Skeletal muscle tissue (tissue), 4 donors: ENCODE data around the gene AHI1. TPM values are rescaled to one million over a fixed set of nuclear protein-coding genes. Genes with fewer than 3 reads are reported as not detected.
"Not testable (repeated sequence)": the region's sequence is repeated elsewhere in the genome, so short reads cannot be mapped to it uniquely, and the experiment has no call there.

Experiments used
- H3K27ac ChIP-seq: one replicate; pipeline ENCODE4 v1.7.0; 2013; ENCODE audit warnings: mild to moderate bottlenecking, low read depth, low read length, inconsistent platforms
- H3K27me3 ChIP-seq, 3 donors: one replicate each; pipeline ENCODE4 v1.7.0; 2013; ENCODE audit warnings: low read length in 3 of 3; ENCODE audit not compliant: control insufficient read depth in 3 of 3, insufficient read depth in 3 of 3
- H3K36me3 ChIP-seq, 3 donors: one replicate each; pipeline ENCODE4 v1.7.0; 2013; ENCODE audit warnings: low read length in 3 of 3; ENCODE audit not compliant: control insufficient read depth in 3 of 3, insufficient read depth in 3 of 3
- H3K4me1 ChIP-seq, 3 donors: one replicate each; pipeline ENCODE4 v1.7.0; 2013; ENCODE audit warnings: low read length in 3 of 3, mild to moderate bottlenecking in 3 of 3; ENCODE audit not compliant: control insufficient read depth in 3 of 3, insufficient read depth in 3 of 3
- H3K4me3 ChIP-seq, 3 donors: one replicate each; pipeline ENCODE4 v1.7.0; 2013; ENCODE audit warnings: low read length in 3 of 3
- H3K9ac ChIP-seq, 3 donors: one replicate each; pipeline ENCODE4 v1.7.0; 2013; ENCODE audit warnings: low read length in 3 of 3, mild to moderate bottlenecking in 3 of 3, moderate library complexity in 2 of 3, low read depth in 1 of 3
- H3K9me3 ChIP-seq, 3 donors: one replicate each; pipeline ENCODE4 v1.7.0; 2013; ENCODE audit warnings: low read length in 3 of 3; ENCODE audit not compliant: control insufficient read depth in 3 of 3
- total RNA-seq: library from RNA; depleted of rRNA; stranded (reverse); fragments of >200 nt; gene quantifications from one replicate; pipeline ENCODE4 v1.2.3, GENCODE V29; 2014
- donor health status: Osteomylitis.

The AHI1 gene
- total RNA-seq, 1 donor from 2014 or later: 29.7 TPM

DNA sequence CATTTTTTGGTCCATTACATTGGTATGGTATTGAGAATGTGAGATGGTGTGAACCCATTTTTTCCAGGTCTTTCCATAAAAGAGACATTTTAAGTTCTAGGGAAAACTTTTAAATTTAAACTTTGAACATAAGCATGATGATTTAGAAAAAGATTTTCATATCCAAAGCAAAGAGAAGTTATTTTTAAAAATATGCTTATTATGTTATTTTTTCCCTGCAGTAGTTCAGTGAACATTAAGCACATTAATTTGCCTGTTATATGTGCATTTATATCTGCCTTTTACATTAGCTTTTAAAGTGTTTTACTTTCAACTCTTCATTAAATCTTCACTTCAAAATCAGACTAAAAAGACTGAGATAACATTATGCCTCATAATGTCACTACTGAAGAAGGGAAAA is 116.7 kb downstream of the AHI1 start:
- H3K27me3 ChIP-seq: no peaks in the 10 kb centered on the region
- no peak overlapping the region for H3K9ac ChIP-seq
- H3K9me3 ChIP-seq: no peaks in the 10 kb centered on the region
- H3K36me3 ChIP-seq: no peaks in the 10 kb centered on the region
- H3K27ac ChIP-seq: no peak overlapping the region
- no peaks in the 10 kb centered on the region for H3K4me1 ChIP-seq
- H3K4me3 ChIP-seq: no peak overlapping the region

DNA sequence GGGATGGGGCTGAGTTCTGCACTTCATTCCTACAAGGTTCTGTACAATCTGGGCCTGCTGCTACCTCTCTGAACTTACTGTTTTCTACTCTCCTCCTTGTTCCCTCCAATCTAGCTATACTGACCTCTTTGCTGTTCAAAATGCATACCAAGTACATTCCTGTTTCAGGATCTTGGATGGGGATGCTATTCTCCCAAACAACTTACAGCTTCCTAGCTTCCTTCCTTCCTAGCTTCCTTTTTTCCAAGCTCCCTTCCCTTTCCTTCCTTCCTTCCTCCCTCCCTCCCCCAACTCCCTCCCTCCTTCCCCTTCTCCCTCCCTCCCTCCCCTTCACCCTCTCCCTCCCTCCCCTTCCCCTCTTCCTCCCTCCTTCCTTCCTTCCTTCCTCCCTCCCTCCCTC is 117.9 kb downstream of the AHI1 start:
- no peak overlapping the region for H3K9ac ChIP-seq

DNA sequence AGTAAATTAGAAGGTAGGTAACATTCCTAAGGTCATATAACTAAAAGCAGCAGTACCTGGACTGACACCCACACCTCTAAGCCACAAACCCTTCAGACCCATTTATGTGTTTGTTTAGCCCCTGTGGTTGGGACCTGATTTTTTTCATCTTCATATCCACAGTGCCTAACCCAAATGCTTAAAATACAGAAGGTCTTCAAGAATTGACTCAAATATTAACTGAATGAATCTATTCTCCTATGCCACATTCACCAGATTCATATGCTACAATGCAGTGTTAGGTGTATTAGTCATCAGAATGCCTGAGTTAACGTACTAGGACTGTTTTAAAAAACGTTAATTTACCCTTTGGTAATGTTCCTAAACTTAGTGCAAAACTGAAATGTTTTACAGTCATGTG is 124.8 kb downstream of the AHI1 start:
- no peak overlapping the region for H3K27ac ChIP-seq
- no peaks in the 10 kb centered on the region for H3K36me3 ChIP-seq
- H3K27me3 ChIP-seq: no peaks in the 10 kb centered on the region
- no peak overlapping the region for H3K9ac ChIP-seq
- H3K9me3 ChIP-seq: no peaks in the 10 kb centered on the region
- H3K4me1 ChIP-seq: no peaks in the 10 kb centered on the region
- H3K4me3 ChIP-seq: no peak overlapping the region

More for the DNA sequence above, 117.9 kb downstream of the AHI1 start:
- no peak overlapping the region for H3K4me3 ChIP-seq
- no peaks in the 10 kb centered on the region for H3K27me3 ChIP-seq
- no peaks in the 10 kb centered on the region for H3K36me3 ChIP-seq
- H3K4me1 ChIP-seq: no peaks in the 10 kb centered on the region
- H3K27ac ChIP-seq: no peak overlapping the region
- H3K9me3 ChIP-seq: no peaks in the 10 kb centered on the region

GRCh38 chr6:135363622-135364021 is 133.9 kb downstream of the AHI1 start:
- H3K36me3 ChIP-seq, H3K9ac ChIP-seq, H3K4me1 ChIP-seq: not testable (repeated sequence)

GRCh38 chr6:135362124-135362523 is 135.4 kb downstream of the AHI1 start:
- Histone ChIP-seq H3K27me3 (no peaks in the 10 kb centered on the region), H3K27ac (no peak overlapping the region), H3K36me3 (no peaks in the 10 kb centered on the region), H3K9me3 (peaks cover 0 to 4% (median 0%) of the 10 kb centered on the region in 3 donors), H3K9ac (no peak overlapping the region), H3K4me3 (no peak overlapping the region), H3K4me1 (no peaks in the 10 kb centered on the region)

More at GRCh38 chr6:135363622-135364021, 133.9 kb downstream of the AHI1 start:
- H3K27ac ChIP-seq, H3K9me3 ChIP-seq, H3K4me3 ChIP-seq, H3K27me3 ChIP-seq: not testable (repeated sequence)

DNA sequence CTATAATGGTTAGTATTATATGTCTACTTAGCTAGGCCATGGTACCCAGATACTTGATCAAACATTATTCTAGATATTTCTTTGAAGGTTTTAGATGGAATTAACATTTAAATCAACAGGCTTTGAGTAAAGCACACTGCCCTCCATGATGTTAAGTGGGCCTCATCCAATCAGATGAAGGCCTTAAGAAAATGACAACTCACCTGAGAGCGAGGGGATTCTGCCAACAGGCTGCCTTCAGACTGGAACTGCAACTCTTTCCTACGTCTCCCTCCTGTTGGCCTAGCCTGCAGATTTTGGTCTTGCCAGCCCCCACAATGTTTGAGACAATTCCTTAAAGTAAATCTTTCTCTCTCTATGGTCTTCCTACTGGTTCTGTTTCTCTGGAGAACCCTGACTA is 137.3 kb downstream of the AHI1 start:
- Histone ChIP-seq H3K4me3 (no peak overlapping the region), H3K4me1 (no peaks in the 10 kb centered on the region), H3K27ac (no peak overlapping the region), H3K27me3 (no peaks in the 10 kb centered on the region), H3K36me3 (no peaks in the 10 kb centered on the region), H3K9ac (no peak overlapping the region), H3K9me3 (peaks cover 0 to under 1% (median 0%) of the 10 kb centered on the region in 3 donors)

GRCh38 chr6:135358985-135359384 is 138.6 kb downstream of the AHI1 start:
- Histone ChIP-seq H3K4me1 (no peaks in the 10 kb centered on the region), H3K27me3 (no peaks in the 10 kb centered on the region), H3K36me3 (no peaks in the 10 kb centered on the region), H3K9ac (no peak overlapping the region), H3K27ac (no peak overlapping the region), H3K4me3 (no peak overlapping the region), H3K9me3 (no peaks in the 10 kb centered on the region)

GRCh38 chr6:135358251-135358821 is 139.2 kb downstream of the AHI1 start:
- no peak overlapping the region for H3K27ac ChIP-seq

GRCh38 chr6:135354407-135354806 is 143.1 kb downstream of the AHI1 start:
- H3K36me3 ChIP-seq: no peaks in the 10 kb centered on the region
- H3K27ac ChIP-seq: no peak overlapping the region
- no peak overlapping the region for H3K4me3 ChIP-seq
- no peaks in the 10 kb centered on the region for H3K4me1 ChIP-seq
- H3K27me3 ChIP-seq: no peaks in the 10 kb centered on the region
- no peak overlapping the region for H3K9ac ChIP-seq
- H3K9me3 ChIP-seq: no peaks in the 10 kb centered on the region

More at GRCh38 chr6:135358251-135358821, 139.2 kb downstream of the AHI1 start:
- Histone ChIP-seq H3K4me3 (no peak overlapping the region), H3K36me3 (no peaks in the 10 kb centered on the region), H3K4me1 (no peaks in the 10 kb centered on the region), H3K9ac (no peak overlapping the region), H3K9me3 (no peaks in the 10 kb centered on the region), H3K27me3 (no peaks in the 10 kb centered on the region)

DNA sequence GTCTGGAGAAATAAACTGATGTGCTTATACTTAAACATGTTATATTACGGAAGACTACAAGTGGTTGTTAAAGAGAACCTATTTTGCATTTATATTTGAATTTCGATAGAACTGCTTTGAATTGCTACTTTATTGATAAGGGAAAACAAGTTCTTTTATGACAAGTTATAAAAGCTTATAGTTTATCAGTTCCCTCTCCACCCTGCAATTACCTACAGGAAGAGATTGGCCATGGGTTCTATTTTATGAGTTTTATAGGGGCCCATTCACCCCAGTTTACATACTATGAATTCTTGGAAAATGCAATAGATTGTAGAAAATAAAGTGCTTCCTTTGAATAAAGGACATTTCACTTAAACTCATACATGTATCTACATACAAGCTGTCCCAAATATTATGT is 144.4 kb downstream of the AHI1 start:
- H3K36me3 ChIP-seq: no peaks in the 10 kb centered on the region
- no peak overlapping the region for H3K4me3 ChIP-seq
- no peaks in the 10 kb centered on the region for H3K27me3 ChIP-seq
- H3K27ac ChIP-seq: no peak overlapping the region
- H3K4me1 ChIP-seq: no peaks in the 10 kb centered on the region
- no peaks in the 10 kb centered on the region for H3K9me3 ChIP-seq
- no peak overlapping the region for H3K9ac ChIP-seq
